Amniotic epithelial cell (primary cell): ENCODE data around the gene SEPTIN14.
"Not testable (repeated sequence)": the region's sequence is repeated elsewhere in the genome, so short reads cannot be mapped to it uniquely, and the experiment has no call there.

ENCODE experiments used
- DNase-seq: peaks from one replicate; pipeline ENCODE4 v3.0.0-alpha.2; 2010; ENCODE audit warnings: low read depth

Gene SEPTIN14

DNA sequence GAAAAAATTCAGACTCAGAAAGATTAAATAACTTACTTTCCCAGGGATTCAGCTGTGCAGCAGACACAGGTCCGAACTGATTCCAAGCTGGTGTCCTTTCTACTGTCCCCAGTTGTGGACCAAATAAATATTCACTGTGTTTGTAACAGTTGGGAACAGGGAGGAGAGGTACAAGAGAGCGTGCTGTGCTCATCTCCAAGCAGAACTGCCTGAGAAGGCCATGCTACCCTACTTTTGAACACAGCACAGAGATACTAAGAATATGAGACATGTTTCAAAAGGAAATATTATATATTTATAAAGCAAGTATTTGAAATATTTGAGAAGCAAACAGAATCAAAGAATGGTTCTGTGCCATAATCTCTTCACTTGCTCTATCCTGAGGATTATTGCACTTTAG is at the start of gene SEPTIN14:
TSS of gene SEPTIN14 (minus strand) at position 101 of the 400 bp plus-strand sequence. CDS start 756 bp downstream, outside the sequence.
- DNase-seq = not testable (repeated sequence)

GRCh38 chr7:55903985-55904759 is 41.6 kb upstream of the SEPTIN14 start:
- no peak for DNase-seq

DNA sequence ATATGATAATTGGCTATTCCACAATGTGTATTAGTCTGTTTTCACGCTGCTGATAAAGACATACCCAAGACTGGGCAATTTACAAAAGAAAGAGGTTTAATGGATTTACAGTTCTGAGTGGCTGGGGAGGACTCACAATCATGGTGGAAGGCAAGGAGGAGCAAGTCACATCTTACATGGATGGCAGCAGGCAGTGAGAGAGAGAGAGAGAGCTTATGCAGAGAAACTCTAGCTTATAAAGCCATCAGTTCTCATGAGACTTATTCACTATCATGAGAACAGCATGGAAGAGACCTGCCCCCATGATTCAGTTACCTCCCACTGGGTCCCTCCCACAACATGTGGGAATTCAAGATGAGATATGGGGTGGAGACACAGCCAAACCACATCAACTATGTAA is 38.5 kb upstream of the SEPTIN14 start:
- DNase-seq = not testable (repeated sequence)

DNA sequence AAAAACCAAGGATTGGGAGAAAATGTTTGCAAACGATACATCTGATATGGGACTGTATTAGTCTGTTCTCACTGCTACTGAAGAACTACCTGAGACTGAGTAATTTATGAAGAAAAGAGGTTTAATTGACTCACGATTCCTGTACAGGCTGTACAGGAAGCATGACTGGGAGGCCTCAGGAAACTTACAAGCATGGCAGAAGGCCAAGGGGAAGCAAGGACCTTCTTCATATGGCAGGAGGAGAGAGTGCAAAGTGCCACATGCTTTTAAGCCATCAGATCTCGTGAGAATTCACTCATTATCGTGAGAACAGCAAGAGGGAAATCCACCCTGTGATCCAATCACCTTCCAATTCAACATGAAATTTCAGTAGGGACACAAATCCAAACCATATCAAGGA is 35.7 kb upstream of the SEPTIN14 start:
- no peak for DNase-seq

DNA sequence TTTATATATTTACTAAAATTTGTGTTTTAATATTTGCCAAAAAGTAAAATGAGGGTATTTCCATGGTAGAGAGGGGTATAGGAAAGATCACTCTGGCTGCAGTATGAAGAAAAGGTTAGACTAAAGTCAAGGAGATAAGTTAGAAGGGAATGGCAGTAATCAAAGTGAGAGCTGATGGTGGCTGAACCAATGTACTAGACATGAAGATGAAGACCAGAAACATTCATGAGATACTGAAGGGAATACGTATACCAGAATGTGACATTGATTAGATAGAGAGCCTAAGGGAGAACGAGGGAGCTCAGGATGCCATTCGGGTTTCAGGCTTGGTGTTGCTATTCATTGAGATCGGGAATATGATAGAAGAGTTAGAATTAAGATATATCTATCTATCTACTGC is 32.5 kb upstream of the SEPTIN14 start:
- DNase-seq = no peak

GRCh38 chr7:55893940-55894339 is 31.4 kb upstream of the SEPTIN14 start:
- DNase-seq = no peak

DNA sequence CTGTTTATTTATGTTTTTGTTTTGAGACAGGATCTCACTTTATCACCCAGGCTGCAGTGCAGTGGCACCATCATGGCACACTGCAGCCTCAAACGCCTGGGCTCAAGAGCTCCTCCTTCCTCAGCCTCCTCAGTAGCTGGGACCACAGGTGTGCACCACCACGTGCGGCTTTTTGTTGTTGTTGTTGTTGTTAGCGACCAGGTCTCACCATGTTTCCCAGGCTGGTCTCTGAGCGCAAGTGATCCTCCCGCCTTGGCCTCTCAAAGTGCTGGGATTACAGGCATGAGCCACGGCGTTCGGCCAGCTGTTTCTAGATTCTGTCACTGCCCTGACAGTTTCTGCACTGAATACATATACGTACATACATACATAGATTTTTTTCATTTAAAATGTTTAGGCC is 25.8 kb upstream of the SEPTIN14 start:
- DNase-seq = not testable (repeated sequence)

- no peak for DNase-seq
Measured at GRCh38 chr7:55887821-55888247, 25.3 kb upstream of the SEPTIN14 start.

GRCh38 chr7:55884321-55884720 is 21.8 kb upstream of the SEPTIN14 start:
- DNase-seq = no peak

- DNase-seq = no peak
Measured at GRCh38 chr7:55878691-55879090, 16.1 kb upstream of the SEPTIN14 start.

GRCh38 chr7:55877308-55877707 is 14.8 kb upstream of the SEPTIN14 start:
- DNase-seq = no peak

- no peak for DNase-seq
Measured at GRCh38 chr7:55873765-55874164, 11.2 kb upstream of the SEPTIN14 start.

DNA sequence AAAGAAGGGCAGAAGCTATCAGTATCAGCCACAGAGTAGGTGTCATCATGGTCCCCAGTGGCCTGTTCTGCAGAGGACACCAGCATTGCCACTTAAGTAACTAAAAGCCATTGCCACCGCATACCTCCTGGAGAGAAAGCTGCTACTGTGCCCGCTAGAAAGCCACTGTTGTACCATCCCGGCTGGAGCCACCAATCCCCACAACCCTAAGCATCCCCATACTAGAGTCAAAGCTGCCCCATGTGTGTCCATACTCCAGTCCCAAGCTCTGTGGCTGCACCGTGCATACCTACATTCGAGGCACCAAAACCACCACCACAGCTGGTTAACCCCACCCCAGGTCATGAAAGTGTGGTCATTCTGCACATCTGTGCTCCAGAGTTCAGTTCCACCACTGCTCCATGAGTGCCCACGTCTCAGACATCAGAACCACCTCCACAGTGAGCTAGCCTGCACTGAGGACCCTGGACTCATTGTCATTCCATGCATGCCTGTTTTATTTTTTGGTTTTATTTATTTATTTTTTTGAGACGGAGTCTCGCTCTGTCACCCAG is 9.5 kb upstream of the SEPTIN14 start:
- no peak for DNase-seq

- not testable (repeated sequence) for DNase-seq
Measured at GRCh38 chr7:55868989-55869388, 6.4 kb upstream of the SEPTIN14 start.

DNA sequence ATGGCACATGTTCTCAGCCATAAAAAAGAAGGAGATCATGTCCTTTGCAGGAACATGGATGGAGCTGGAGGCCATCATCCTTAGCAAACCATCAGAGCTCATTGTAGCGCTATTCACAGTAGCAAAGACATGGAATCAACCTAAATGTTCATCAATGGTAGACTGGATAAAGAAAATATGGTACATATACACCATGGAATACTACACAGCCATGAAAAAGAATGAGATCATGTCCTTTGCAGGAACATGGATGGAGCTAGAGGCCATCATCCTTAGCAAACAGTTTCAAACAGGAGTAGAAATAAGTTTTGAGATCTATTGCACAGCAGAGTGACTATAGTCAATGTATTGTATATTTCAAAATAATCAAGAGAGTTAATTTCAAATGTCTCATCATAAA is 17.4 kb downstream of the SEPTIN14 start:
- DNase-seq = not testable (repeated sequence)

GRCh38 chr7:55838595-55838994 is 24.0 kb downstream of the SEPTIN14 start:
- no peak for DNase-seq

DNA sequence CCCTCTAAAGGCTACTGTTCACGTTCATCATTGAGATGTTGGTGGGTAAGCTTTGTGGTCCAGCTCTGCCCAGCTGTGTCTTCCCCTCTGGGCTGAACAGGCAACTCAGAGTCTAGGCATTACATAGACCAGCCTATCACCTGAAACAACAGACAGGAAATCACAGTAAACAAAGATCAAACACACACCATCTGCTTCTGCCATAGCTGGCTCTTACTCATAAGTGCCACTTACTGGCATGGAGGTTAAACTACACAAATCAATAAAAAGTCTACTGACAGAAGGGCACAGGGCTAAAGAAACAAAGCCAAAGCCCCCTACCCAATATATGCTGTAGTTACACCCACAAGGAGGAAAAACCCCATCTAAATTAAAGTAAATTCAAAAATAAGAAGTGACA is 35.0 kb downstream of the SEPTIN14 start:
- no peak for DNase-seq

- DNase-seq = no peak
Measured at GRCh38 chr7:55818686-55819085, 43.9 kb downstream of the SEPTIN14 start.

DNA sequence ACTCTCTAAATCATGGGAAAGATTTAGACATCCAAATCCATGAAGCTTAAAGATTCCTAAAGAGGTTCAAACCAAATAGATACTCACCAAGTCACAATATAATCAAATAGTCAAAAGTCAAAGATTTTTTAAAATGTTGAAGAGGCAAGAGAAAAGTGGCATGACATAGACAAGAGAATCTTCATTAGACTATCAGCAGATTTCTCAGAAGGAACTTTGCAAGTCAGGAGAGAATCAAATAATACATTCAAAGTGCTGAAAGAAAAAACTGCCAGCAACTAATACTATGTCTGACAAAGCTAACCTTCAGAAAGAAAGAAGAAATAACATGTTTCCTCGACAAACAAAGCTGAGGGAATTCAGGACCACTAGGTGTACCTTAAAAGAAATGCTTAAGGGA is 65.3 kb downstream of the SEPTIN14 start:
- not testable (repeated sequence) for DNase-seq

DNA sequence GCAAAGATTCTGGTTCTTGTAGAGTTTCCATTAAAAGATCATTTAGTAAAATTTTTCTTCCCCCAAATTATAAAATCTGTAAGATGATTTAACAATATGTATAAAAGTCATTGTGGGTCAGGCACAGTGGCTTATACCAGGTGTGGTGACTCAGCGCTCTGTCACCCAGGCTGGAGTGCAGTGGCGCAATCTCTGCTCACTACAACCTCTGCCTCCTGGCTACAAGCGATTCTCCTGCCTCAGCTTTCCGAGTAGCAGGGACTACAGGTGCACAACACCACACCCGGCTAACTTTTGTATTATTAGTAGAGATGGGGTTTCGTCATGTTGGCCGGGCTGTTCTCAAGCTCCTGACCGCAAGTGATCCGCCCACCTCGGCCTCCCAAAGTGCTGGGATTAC is 68.0 kb downstream of the SEPTIN14 start:
- no peak for DNase-seq

DNA sequence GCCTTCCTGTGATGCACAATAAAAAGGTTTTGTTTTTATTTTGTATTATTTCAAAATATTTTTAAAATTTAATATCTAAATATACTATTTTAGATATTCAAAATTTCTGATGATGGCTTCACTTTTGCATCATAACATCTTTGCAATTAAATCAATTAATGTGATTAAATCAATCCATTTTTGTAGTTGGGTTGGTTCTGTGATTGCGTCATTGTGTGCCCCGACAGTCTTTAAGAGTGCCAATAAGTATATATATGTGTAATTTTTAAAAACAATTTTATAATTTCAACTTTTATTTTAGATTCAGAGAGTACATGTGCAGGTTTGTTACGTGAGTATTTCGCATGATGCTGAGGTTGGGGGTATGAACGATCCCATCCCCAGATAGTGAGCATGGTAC is 70.5 kb downstream of the SEPTIN14 start:
- no peak for DNase-seq

GRCh38 chr7:55787796-55788195 is 74.8 kb downstream of the SEPTIN14 start:
- no peak for DNase-seq

DNA sequence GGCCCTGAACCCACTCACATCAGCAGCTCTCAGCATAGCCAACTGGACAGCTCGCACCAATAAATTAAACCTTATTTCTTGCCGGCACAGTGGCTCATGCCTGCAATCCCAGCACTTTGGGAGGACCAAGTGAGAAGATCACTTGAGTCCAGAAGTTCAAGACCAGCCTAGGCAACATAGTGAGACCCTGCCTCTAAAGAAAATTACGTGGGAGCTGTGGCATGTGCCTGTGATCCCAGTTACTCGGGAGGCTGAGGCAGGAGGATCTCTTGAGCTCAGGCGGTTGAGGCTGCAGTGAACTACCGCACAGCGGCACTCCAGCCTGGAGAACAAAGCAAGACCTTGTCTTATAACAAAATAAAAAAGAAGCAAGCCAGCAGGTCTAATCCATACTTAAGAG is 75.7 kb downstream of the SEPTIN14 start:
- DNase-seq = no peak

GRCh38 chr7:55785444-55785843 is 77.1 kb downstream of the SEPTIN14 start:
- not testable (repeated sequence) for DNase-seq
